WTC11 (cell line): ENCODE measurements around the gene MCM5. TPM values are rescaled to one million over a fixed set of nuclear protein-coding genes. Genes with fewer than 3 reads are reported as not detected.
A peak's percentile ranks its signal among the peaks of the same experiment; 100 is the strongest.

Experiments
- AFF4 ChIP-seq: sonication (generic); formaldehyde crosslinking; IDR thresholded peaks from 2 replicates; pipeline ENCODE4 v1.8.1; 2023; ENCODE audit warnings: mild to moderate bottlenecking, missing genetic modification reagents, borderline replicate concordance
- CREB1 ChIP-seq: sonication (generic); formaldehyde crosslinking; IDR thresholded peaks from 2 replicates; pipeline ENCODE4 v1.8.0; 2023; ENCODE audit warnings: mild to moderate bottlenecking, missing genetic modification reagents
- E2F5 ChIP-seq: sonication (generic); formaldehyde crosslinking; IDR thresholded peaks from 2 replicates; pipeline ENCODE4 v1.8.1; 2022; ENCODE audit warnings: mild to moderate bottlenecking, moderate library complexity, missing genetic modification reagents
- ERG ChIP-seq: fragments of 250-450 bp; sonication (Bioruptor Pico); IDR thresholded peaks from 2 replicates; pipeline ENCODE4 v1.8.0; 2021; ENCODE audit warnings: mild to moderate bottlenecking
- ETV6 ChIP-seq: sonication (generic); formaldehyde crosslinking; IDR thresholded peaks from 2 replicates; pipeline ENCODE4 v1.8.1; 2022; ENCODE audit warnings: mild to moderate bottlenecking, missing genetic modification reagents
- FOXK1 ChIP-seq: sonication (generic); formaldehyde crosslinking; IDR thresholded peaks from 2 replicates; pipeline ENCODE4 v1.8.0; 2022; ENCODE audit warnings: mild to moderate bottlenecking, moderate library complexity, missing genetic modification reagents
- FOXP1 ChIP-seq: sonication (generic); formaldehyde crosslinking; IDR thresholded peaks from 2 replicates; pipeline ENCODE4 v1.8.0; 2022; ENCODE audit warnings: missing genetic modification reagents, mild to moderate bottlenecking, moderate library complexity, borderline replicate concordance
- GTF2I ChIP-seq: fragments of 250-450 bp; sonication (Bioruptor Pico); conservative IDR thresholded peaks from 2 replicates; pipeline ENCODE4 v1.4.0; 2021; ENCODE audit warnings: mild to moderate bottlenecking
- JUN ChIP-seq: sonication (generic); formaldehyde crosslinking; IDR thresholded peaks from 2 replicates; pipeline ENCODE4 v1.8.0; 2023; ENCODE audit warnings: mild to moderate bottlenecking, missing genetic modification reagents
- MYBL2 ChIP-seq: sonication (generic); formaldehyde crosslinking; IDR thresholded peaks from 2 replicates; pipeline ENCODE4 v1.8.1; 2023; ENCODE audit warnings: mild to moderate bottlenecking, moderate library complexity, missing genetic modification reagents
- NFATC4 ChIP-seq: fragments of 250-450 bp; sonication (Bioruptor Pico); IDR thresholded peaks from 2 replicates; pipeline ENCODE4 v1.9.0; 2021; ENCODE audit warnings: mild to moderate bottlenecking
- SMAD4 ChIP-seq: sonication (generic); formaldehyde crosslinking; IDR thresholded peaks from 2 replicates; pipeline ENCODE4 v1.8.0; 2022; ENCODE audit warnings: mild to moderate bottlenecking, missing genetic modification reagents
- TCF7 ChIP-seq: sonication (generic); formaldehyde crosslinking; IDR thresholded peaks from 2 replicates; pipeline ENCODE4 v1.8.0; 2022; ENCODE audit warnings: mild to moderate bottlenecking, low read depth, missing genetic modification reagents, moderate library complexity
- TP53 ChIP-seq: sonication (generic); formaldehyde crosslinking; IDR thresholded peaks from 2 replicates; pipeline ENCODE4 v1.8.1; 2023; ENCODE audit warnings: mild to moderate bottlenecking, missing genetic modification reagents
- ZMAT4 ChIP-seq: fragments of 250-450 bp; sonication (Bioruptor Pico); IDR thresholded peaks from 2 replicates; pipeline ENCODE4 v1.9.0; 2021; ENCODE audit warnings: mild to moderate bottlenecking
- ZNF263 ChIP-seq: sonication (generic); formaldehyde crosslinking; IDR thresholded peaks from 2 replicates; pipeline ENCODE4 v1.8.1; 2022; ENCODE audit warnings: low read depth, mild to moderate bottlenecking, moderate library complexity, missing genetic modification reagents
- ZNF396 ChIP-seq: fragments of 250-450 bp; sonication (Bioruptor Pico); IDR thresholded peaks from 2 replicates; pipeline ENCODE4 v1.8.0; 2021; ENCODE audit warnings: mild to moderate bottlenecking, moderate library complexity, borderline replicate concordance
- ZNF416 ChIP-seq: fragments of 250-450 bp; sonication (Bioruptor Pico); IDR thresholded peaks from 2 replicates; pipeline ENCODE4 v1.9.0; 2021; ENCODE audit warnings: mild to moderate bottlenecking, inconsistent platforms
- ZSCAN18 ChIP-seq: fragments of 250-450 bp; sonication (Bioruptor Pico); IDR thresholded peaks from 2 replicates; pipeline ENCODE4 v2.1.2; 2022; ENCODE audit warnings: mild to moderate bottlenecking, moderate library complexity
- total RNA-seq: library from RNA; stranded (reverse); gene quantifications from 3 replicates; pipeline ENCODE4 v1.2.3, GENCODE V29; 2021
- TF ChIP-seq, protein P1 (sequence below): fragments of 250-450 bp; sonication (Bioruptor Pico); IDR thresholded peaks from 2 replicates; pipeline ENCODE4 v1.9.0; 2021; ENCODE audit warnings: moderate library complexity, mild to moderate bottlenecking, inconsistent platforms, borderline replicate concordance
- TF ChIP-seq, protein P2 (sequence below): sonication (generic); formaldehyde crosslinking; IDR thresholded peaks from 2 replicates; pipeline ENCODE4 v1.8.1; 2023; ENCODE audit warnings: mild to moderate bottlenecking, missing genetic modification reagents, moderate library complexity
- TF ChIP-seq, protein P3 (sequence below): sonication (generic); formaldehyde crosslinking; conservative IDR thresholded peaks from 2 replicates; pipeline ENCODE4 v1.8.1; 2023; ENCODE audit warnings: mild to moderate bottlenecking, low read depth, missing genetic modification reagents, moderate library complexity

MCM5 gene
- total RNA-seq, 1 experiment from 2014 or later = 261 TPM

- TF ChIP-seq ZSCAN18 (no peak), ZMAT4 (no peak), AFF4 (CRISPR knock-in tag) (no peak), GTF2I (CRISPR knock-in tag) (no peak), TP53 (CRISPR knock-in tag) (peak; percentile 51; the same call in 1 of the 2 replicates), ERG (CRISPR knock-in tag) (no peak), ZNF396 (CRISPR knock-in tag) (no peak), FOXK1 (CRISPR knock-in tag) (peak; percentile 66; the same call in 1 of the 2 replicates), CREB1 (no peak), E2F5 (no peak), ETV6 (peak; percentile 43; the same call in 1 of the 2 replicates), FOXP1 (peak; percentile 80; the same call in 1 of the 2 replicates), ZNF263 (CRISPR knock-in tag) (no peak), MYBL2 (CRISPR knock-in tag) (no peak; the same call in 1 of the 2 replicates), NFATC4 (CRISPR knock-in tag) (no peak), TCF7 (no peak), ZNF416 (CRISPR knock-in tag) (no peak), SMAD4 (CRISPR knock-in tag) (no peak), JUN (CRISPR knock-in tag) (no peak)
- TF ChIP-seq, protein P1, sequence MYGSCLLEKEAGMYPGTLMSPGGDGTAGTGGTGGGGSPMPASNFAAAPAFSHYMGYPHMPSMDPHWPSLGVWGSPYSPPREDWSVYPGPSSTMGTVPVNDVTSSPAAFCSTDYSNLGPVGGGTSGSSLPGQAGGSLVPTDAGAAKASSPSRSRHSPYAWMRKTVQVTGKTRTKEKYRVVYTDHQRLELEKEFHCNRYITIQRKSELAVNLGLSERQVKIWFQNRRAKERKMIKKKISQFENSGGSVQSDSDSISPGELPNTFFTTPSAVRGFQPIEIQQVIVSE (CRISPR knock-in tag) = no peak
- TF ChIP-seq, protein P2, sequence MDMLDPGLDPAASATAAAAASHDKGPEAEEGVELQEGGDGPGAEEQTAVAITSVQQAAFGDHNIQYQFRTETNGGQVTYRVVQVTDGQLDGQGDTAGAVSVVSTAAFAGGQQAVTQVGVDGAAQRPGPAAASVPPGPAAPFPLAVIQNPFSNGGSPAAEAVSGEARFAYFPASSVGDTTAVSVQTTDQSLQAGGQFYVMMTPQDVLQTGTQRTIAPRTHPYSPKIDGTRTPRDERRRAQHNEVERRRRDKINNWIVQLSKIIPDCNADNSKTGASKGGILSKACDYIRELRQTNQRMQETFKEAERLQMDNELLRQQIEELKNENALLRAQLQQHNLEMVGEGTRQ = peak; percentile 96
- TF ChIP-seq, protein P3, sequence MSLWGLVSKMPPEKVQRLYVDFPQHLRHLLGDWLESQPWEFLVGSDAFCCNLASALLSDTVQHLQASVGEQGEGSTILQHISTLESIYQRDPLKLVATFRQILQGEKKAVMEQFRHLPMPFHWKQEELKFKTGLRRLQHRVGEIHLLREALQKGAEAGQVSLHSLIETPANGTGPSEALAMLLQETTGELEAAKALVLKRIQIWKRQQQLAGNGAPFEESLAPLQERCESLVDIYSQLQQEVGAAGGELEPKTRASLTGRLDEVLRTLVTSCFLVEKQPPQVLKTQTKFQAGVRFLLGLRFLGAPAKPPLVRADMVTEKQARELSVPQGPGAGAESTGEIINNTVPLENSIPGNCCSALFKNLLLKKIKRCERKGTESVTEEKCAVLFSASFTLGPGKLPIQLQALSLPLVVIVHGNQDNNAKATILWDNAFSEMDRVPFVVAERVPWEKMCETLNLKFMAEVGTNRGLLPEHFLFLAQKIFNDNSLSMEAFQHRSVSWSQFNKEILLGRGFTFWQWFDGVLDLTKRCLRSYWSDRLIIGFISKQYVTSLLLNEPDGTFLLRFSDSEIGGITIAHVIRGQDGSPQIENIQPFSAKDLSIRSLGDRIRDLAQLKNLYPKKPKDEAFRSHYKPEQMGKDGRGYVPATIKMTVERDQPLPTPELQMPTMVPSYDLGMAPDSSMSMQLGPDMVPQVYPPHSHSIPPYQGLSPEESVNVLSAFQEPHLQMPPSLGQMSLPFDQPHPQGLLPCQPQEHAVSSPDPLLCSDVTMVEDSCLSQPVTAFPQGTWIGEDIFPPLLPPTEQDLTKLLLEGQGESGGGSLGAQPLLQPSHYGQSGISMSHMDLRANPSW (CRISPR knock-in tag) = no peak
Measured at GRCh38 chr22:35380537-35381423, 19.2 kb upstream of the MCM5 start, which contains the start of gene HMOX1 (continued).
